DOHH2 (cell line): ENCODE data around the gene ATP23.

ENCODE experiments used
- CTCF ChIP-seq: fragments of 200-600 bp; sonication (generic); IDR thresholded peaks from one replicate; pipeline ENCODE4 v1.5.1; 2014; ENCODE audit warnings: antibody characterized with exemption, mild to moderate bottlenecking, low read depth, low read length; ENCODE audit not compliant: poor library complexity, severe bottlenecking
- EZH2phosphoT487 ChIP-seq: fragments of 200-600 bp; sonication (generic); IDR thresholded peaks from 2 replicates; pipeline ENCODE4 v1.6.1; 2017; ENCODE audit warnings: borderline replicate concordance, mild to moderate bottlenecking, antibody characterized with exemption, low read length, moderate library complexity, mixed read lengths

GRCh38 chr12:57989838-57990237 is 48.5 kb downstream of the ATP23 start:
- TF ChIP-seq CTCF (no peak), EZH2phosphoT487 (no peak)
